ENCODE results near the gene COL7A1.

DNA sequence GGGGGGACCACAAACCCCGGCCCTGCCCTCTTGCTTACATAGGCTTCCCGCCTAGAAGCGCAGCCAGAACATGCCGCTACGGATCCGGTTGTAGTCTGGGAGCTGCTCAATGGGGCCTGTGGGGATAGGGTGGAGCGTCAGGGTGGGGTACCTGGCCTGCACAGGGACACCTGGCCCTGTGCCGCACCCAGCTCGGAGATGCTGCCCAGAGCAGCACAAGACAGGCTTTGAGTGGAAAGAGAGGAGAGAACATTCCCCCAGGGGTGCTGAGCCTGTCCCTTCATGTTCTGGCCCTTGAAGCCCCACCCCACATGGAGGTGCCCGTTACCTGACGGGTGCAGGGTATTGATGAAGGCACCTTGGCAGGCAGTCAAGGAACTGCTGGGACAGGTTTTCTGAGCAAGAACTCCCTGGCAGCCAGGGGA lies 4.0 kb upstream of the COL7A1 start:
- TF ChIP-seq, protein P1, sequence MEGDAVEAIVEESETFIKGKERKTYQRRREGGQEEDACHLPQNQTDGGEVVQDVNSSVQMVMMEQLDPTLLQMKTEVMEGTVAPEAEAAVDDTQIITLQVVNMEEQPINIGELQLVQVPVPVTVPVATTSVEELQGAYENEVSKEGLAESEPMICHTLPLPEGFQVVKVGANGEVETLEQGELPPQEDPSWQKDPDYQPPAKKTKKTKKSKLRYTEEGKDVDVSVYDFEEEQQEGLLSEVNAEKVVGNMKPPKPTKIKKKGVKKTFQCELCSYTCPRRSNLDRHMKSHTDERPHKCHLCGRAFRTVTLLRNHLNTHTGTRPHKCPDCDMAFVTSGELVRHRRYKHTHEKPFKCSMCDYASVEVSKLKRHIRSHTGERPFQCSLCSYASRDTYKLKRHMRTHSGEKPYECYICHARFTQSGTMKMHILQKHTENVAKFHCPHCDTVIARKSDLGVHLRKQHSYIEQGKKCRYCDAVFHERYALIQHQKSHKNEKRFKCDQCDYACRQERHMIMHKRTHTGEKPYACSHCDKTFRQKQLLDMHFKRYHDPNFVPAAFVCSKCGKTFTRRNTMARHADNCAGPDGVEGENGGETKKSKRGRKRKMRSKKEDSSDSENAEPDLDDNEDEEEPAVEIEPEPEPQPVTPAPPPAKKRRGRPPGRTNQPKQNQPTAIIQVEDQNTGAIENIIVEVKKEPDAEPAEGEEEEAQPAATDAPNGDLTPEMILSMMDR (conservative IDR thresholded peaks at IDR 0.05; ENCODE audit: low read depth, low read length) = no peak
- no peak for TF ChIP-seq EZH2 (IDR thresholded peaks at IDR 0.05; ENCODE audit: borderline replicate concordance, low read depth, low read length, poor library complexity, severe bottlenecking)

All from A673 (cell line).